H1 (cell line): Measurements from ENCODE around the gene DTNB. TPM values are rescaled to one million over a fixed set of nuclear protein-coding genes. Genes with fewer than 3 reads are reported as not detected.
A peak's percentile ranks its signal among the peaks of the same experiment; 100 is the strongest.

Source experiments
- CTCF ChIA-PET: fragments of 300-600 bp; sonication (Branson Sonifier 250); formaldehyde crosslinking; loops from one replicate; lab custom pipeline; 2021; ENCODE audit not compliant: partially characterized antibody; lab: Charles Lee
- POLR2A ChIA-PET: fragments of 300-600 bp; sonication (Branson Sonifier 250); formaldehyde crosslinking; loops from one replicate; lab custom pipeline; 2021; ENCODE audit warnings: inconsistent platforms; ENCODE audit not compliant: partially characterized antibody; lab: Charles Lee
- DNase-seq, 2 experiments: peaks; one replicate each; pipeline versions ENCODE4 v3.0.0 to v3.0.0-alpha.2; 2010 to 2022; ENCODE audit warnings: low spot score in 2 of 2, low read depth in 1 of 2, mixed read lengths in 1 of 2
- FAIRE-seq: peaks from 2 replicates; lab custom pipeline; 2011; peaks lifted over from hg19 to GRCh38; lab: Jason Lieb, UNC
- H2AFZ ChIP-seq: 2 replicates; pipeline ENCODE4 v1.8.1; 2012; ENCODE audit warnings: low read length, inconsistent platforms
- H2AK5ac ChIP-seq: 2 replicates; pipeline ENCODE4 v1.6.1; 2013; ENCODE audit warnings: low read depth, low read length
- H2BK120ac ChIP-seq: replicated peaks from 2 replicates; pipeline ENCODE3; 2013; ENCODE audit warnings: low read depth, low read length, inconsistent platforms
- H2BK12ac ChIP-seq: 2 replicates; pipeline ENCODE4 v1.6.1; 2013; ENCODE audit warnings: low read depth, low read length
- H2BK15ac ChIP-seq: 2 replicates; pipeline ENCODE4 v1.6.1; 2013; ENCODE audit warnings: low read length
- H2BK20ac ChIP-seq: 2 replicates; pipeline ENCODE4 v1.6.1; 2013; ENCODE audit warnings: low read length
- H2BK5ac ChIP-seq: 2 replicates; pipeline ENCODE4 v1.6.1; 2013; ENCODE audit warnings: low read depth, low read length
- H3K14ac ChIP-seq: 2 replicates; pipeline ENCODE4 v1.6.1; 2013; ENCODE audit warnings: inconsistent platforms; ENCODE audit not compliant: insufficient read length
- H3K18ac ChIP-seq: 2 replicates; pipeline ENCODE4 v1.6.1; 2013; ENCODE audit warnings: low read length; ENCODE audit errors: extremely low read depth
- H3K23ac ChIP-seq: 2 replicates; pipeline ENCODE4 v1.6.1; 2013; ENCODE audit warnings: inconsistent platforms; ENCODE audit not compliant: insufficient read length
- H3K23me2 ChIP-seq: 2 replicates; pipeline ENCODE4 v1.6.1; 2013; ENCODE audit warnings: low read depth, low read length
- H3K27ac ChIP-seq: 2 replicates; pipeline ENCODE4 v1.6.1; 2011; ENCODE audit warnings: low read depth, low read length, inconsistent platforms
- H3K27me3 ChIP-seq, 4 experiments: replicated peaks in 1 of 4; 1 replicate in 1 of 4; 2 replicates in 3 of 4; pipeline versions ENCODE4 v1.6.1 to v1.8.1; 2011 to 2013; ENCODE audit warnings: low read length in 3 of 4, mild to moderate bottlenecking in 3 of 4, inconsistent platforms in 2 of 4, mixed read lengths in 2 of 4, moderate library complexity in 1 of 4; ENCODE audit not compliant: control insufficient read depth in 3 of 4, insufficient read depth in 3 of 4; ENCODE audit errors: extremely low read depth in 1 of 4
- H3K36me3 ChIP-seq, 4 experiments: 2 replicates each; pipeline versions ENCODE4 v1.6.1 to v1.8.1; 2011 to 2013; ENCODE audit warnings: mild to moderate bottlenecking in 4 of 4, low read length in 3 of 4, moderate library complexity in 2 of 4, control low read depth in 1 of 4, inconsistent platforms in 1 of 4; ENCODE audit not compliant: insufficient read depth in 4 of 4, control insufficient read depth in 2 of 4
- H3K4ac ChIP-seq: replicated peaks from 2 replicates; pipeline ENCODE3; 2013; ENCODE audit warnings: low read length, low read depth, mixed read lengths, inconsistent platforms; ENCODE audit not compliant: insufficient read length
- H3K4me1 ChIP-seq, 4 experiments: replicated peaks in 1 of 4; 1 replicate in 1 of 4; 2 replicates in 3 of 4; pipeline versions ENCODE4 v1.6.1 to v1.8.1; 2011 to 2013; ENCODE audit warnings: low read length in 3 of 4, inconsistent platforms in 2 of 4, mixed read lengths in 1 of 4; ENCODE audit not compliant: insufficient read depth in 4 of 4, control insufficient read depth in 3 of 4
- H3K4me2 ChIP-seq, 2 experiments: 2 replicates each; pipeline versions ENCODE4 v1.6.1 to v1.8.1; 2011 to 2013; ENCODE audit warnings: low read depth in 2 of 2, low read length in 2 of 2, control low read depth in 1 of 2, inconsistent platforms in 1 of 2, mild to moderate bottlenecking in 1 of 2; ENCODE audit not compliant: insufficient read depth in 1 of 2
- H3K4me3 ChIP-seq, 4 experiments: fragments of 200-600, 300-600 bp in 1 of 4; sonication (generic), shearing (Covaris generic), sonication (Bioruptor Twin) in 1 of 4; 2 replicates each; pipeline versions ENCODE4 v1.5.1 to v1.8.1; 2011 to 2016; ENCODE audit warnings: low read length in 4 of 4, low read depth in 3 of 4, control low read depth in 2 of 4, inconsistent platforms in 2 of 4, mild to moderate bottlenecking in 2 of 4, mixed read lengths in 1 of 4, moderate library complexity in 1 of 4; ENCODE audit not compliant: insufficient read depth in 2 of 4; ENCODE audit errors: extremely low read depth in 1 of 4
- H3K56ac ChIP-seq: replicated peaks from 2 replicates; pipeline ENCODE3; 2013; ENCODE audit warnings: low read depth, mild to moderate bottlenecking, mixed read lengths, low read length, inconsistent platforms; ENCODE audit not compliant: insufficient read length
- H3K79me1 ChIP-seq: 2 replicates; pipeline ENCODE4 v1.6.1; 2013; ENCODE audit warnings: low read depth, low read length, control low read depth
- H3K79me2 ChIP-seq, 2 experiments: 2 replicates each; pipeline versions ENCODE4 v1.6.1 to v1.8.1; 2012 to 2013; ENCODE audit warnings: low read length in 2 of 2, mild to moderate bottlenecking in 2 of 2, inconsistent platforms in 1 of 2; ENCODE audit not compliant: insufficient read depth in 2 of 2, control insufficient read depth in 1 of 2
- H3K9ac ChIP-seq, 4 experiments: replicated peaks in 1 of 4; 1 replicate in 1 of 4; 2 replicates in 3 of 4; pipeline versions ENCODE4 v1.6.1 to v1.8.1; 2011 to 2013; ENCODE audit warnings: low read depth in 3 of 4, low read length in 3 of 4, control low read depth in 2 of 4, mild to moderate bottlenecking in 2 of 4, moderate library complexity in 2 of 4, inconsistent platforms in 1 of 4; ENCODE audit errors: extremely low read depth in 1 of 4
- H3K9me3 ChIP-seq, 2 experiments: 2 replicates each; pipeline versions ENCODE4 v1.6.1 to v1.8.1; 2012 to 2013; ENCODE audit warnings: mild to moderate bottlenecking in 2 of 2, moderate library complexity in 2 of 2, control low read depth in 1 of 2, inconsistent platforms in 1 of 2, low read depth in 1 of 2, low read length in 1 of 2, mixed read lengths in 1 of 2; ENCODE audit not compliant: insufficient read depth in 2 of 2
- H4K20me1 ChIP-seq, 2 experiments: replicated peaks in 1 of 2; 2 replicates each; pipeline versions ENCODE3 to v1.8.1; 2011 to 2013; ENCODE audit warnings: inconsistent platforms in 2 of 2, low read length in 2 of 2, mild to moderate bottlenecking in 1 of 2; ENCODE audit not compliant: insufficient read depth in 2 of 2, control insufficient read depth in 1 of 2
- H4K5ac ChIP-seq: 2 replicates; pipeline ENCODE4 v1.6.1; 2013; ENCODE audit warnings: low read length, low read depth, mixed read lengths, inconsistent platforms; ENCODE audit not compliant: insufficient read length
- H4K8ac ChIP-seq: 2 replicates; pipeline ENCODE4 v1.8.0; 2013; ENCODE audit warnings: mild to moderate bottlenecking, moderate library complexity, low read length, inconsistent platforms; ENCODE audit not compliant: insufficient read depth; ENCODE audit errors: extremely low read depth
- H4K91ac ChIP-seq: replicated peaks from 2 replicates; pipeline ENCODE3; 2013; ENCODE audit warnings: low read length, mixed read lengths, inconsistent platforms; ENCODE audit not compliant: insufficient read length
- CEBPB ChIP-seq: IDR thresholded peaks from 2 replicates; pipeline ENCODE4 v1.6.1; 2012; ENCODE audit warnings: low read depth, low read length
- ZNF274 ChIP-seq: IDR thresholded peaks from 2 replicates; pipeline ENCODE4 v1.7.0; 2012; ENCODE audit warnings: low read length, borderline replicate concordance; ENCODE audit errors: extremely low read depth
- WGBS, 2 experiments: shearing (Covaris generic) in 1 of 2; methylation state at CpG; one replicate each; pipeline versions ENCODE4 v1.1.6 to v1.1.7; 2013 to 2015; ENCODE audit warnings: low lambda C conversion rate in 2 of 2, mixed read lengths in 2 of 2, inconsistent platforms in 1 of 2, low coverage in 1 of 2, missing lambda C conversion rate in 1 of 2; ENCODE audit not compliant: insufficient replicate concordance in 2 of 2, insufficient coverage in 1 of 2, insufficient read length in 1 of 2; ENCODE audit errors: extremely low coverage in 1 of 2, missing lambda C conversion rate in 1 of 2; 5-methylcytosine and 5-hydroxymethylcytosine counted together
- polyA plus RNA-seq, 7 experiments: library from polyadenylated mRNA; depleted of rRNA in 3 of 7; stranded (reverse) in 5 of 7; unstranded in 2 of 7; fragments of >200 nt in 5 of 7; fragments of 200-250 nt in 2 of 7; gene quantifications; 1 replicate in 5 of 7; 2 replicates in 1 of 7; 4 replicates in 1 of 7; pipeline versions ENCODE4 v1.2.1 to v1.2.3, GENCODE V29; 2011 to 2013; ENCODE audit warnings: missing spikeins in 2 of 7, mixed read lengths in 2 of 7
- total RNA-seq: library from RNA; stranded (reverse); fragmentation: NEBNext Ultra II Directional; extraction: Animal tissue kit (Norgen Biotek cat#: 25700); gene quantifications from 2 replicates; pipeline ENCODE4 v1.2.1, GENCODE V29; 2021

DTNB gene
- total and polyA plus RNA-seq, 2 of the 8 experiments (the other 6 are each of a cell fraction or from before 2014, with no cell fraction given): 39.6 to 49.5 TPM

DNA sequence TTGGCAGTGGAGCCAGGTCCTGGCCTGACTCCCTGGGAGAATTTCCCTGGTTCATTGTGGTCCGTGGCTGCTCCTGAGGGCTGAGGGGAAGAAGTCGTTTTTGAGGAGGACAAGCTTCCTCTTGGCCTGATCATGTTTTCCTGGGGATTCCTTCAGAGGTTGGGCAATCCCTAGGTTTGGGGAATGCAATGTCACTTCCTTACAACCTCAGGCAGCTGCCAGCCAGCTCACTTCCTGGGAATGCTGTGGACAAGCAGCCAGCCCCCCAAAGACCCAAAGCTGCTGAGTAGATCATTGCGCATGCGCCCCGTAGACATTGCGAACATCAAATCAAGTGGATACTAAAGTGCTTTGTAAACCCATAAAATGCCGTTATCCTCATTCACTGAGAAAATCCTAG lies 324.0 kb downstream of the DTNB start:
- no peak overlapping the region for H3K23ac ChIP-seq
- H4K5ac ChIP-seq: no peak overlapping the region
- 88% methylated on average over 7 of the region's 7 CpGs; no CpG with 5 or more reads in 1 of the 2 experiments for WGBS, 2 experiments
- no peak overlapping the region for H3K14ac ChIP-seq
- H3K9ac ChIP-seq: no peak overlapping the region
- TF ChIP-seq ZNF274 (no peak), CEBPB (peak; percentile 25; the same call in 1 of the 2 replicates)
- TF ChIP-seq, all 59 proteins: peak for 1
- Histone ChIP-seq H2BK120ac (no peak overlapping the region), H3K27me3 (no peaks in the 10 kb centered on the region; a peak in 2 of 7 replicates), H2BK5ac (no peak overlapping the region), H2AFZ (no peak overlapping the region), H3K18ac (no peak overlapping the region), H3K56ac (no peak overlapping the region), H3K23me2 (no peaks in the 10 kb centered on the region), H3K4me3 (no peak overlapping the region), H3K27ac (no peak overlapping the region), H3K4me1 (no peaks in the 10 kb centered on the region), H2BK15ac (no peak overlapping the region; the same call in 1 of the 2 replicates), H2BK12ac (no peak overlapping the region), H4K8ac (no peak overlapping the region), H3K79me2 (no peaks in the 10 kb centered on the region), H4K20me1 (no peaks in the 10 kb centered on the region), H3K4ac (no peak overlapping the region), H3K9me3 (no peaks in the 10 kb centered on the region), H3K36me3 (no peaks in the 10 kb centered on the region), H2AK5ac (no peak overlapping the region), H4K91ac (no peak overlapping the region), H2BK20ac (no peak overlapping the region), H3K79me1 (no peaks in the 10 kb centered on the region), H3K4me2 (no peak overlapping the region)
- POLR2A ChIA-PET: interaction anchor here (1.2 to 1.5 kb wide), 3 partner anchors 9 to 18 kb away, joined by 3 to 5 read pairs (median 3); no protein-coding TSS in a partner anchor
- DNase-seq (no peak), FAIRE-seq (no peak)
- CTCF ChIA-PET: interaction anchor here (0.6 to 5.4 kb wide), 11 partner anchors 13 to 1492 kb away, joined by 3 to 36 read pairs (median 4); no protein-coding TSS in a partner anchor
